Right renal cortex interstitium (tissue), 3 donors: ENCODE results near the gene CEP63. TPM values are rescaled to one million over a fixed set of nuclear protein-coding genes. Genes with fewer than 3 reads are reported as not detected.

Source experiments
- DNase-seq, 3 donors: peaks; one replicate each; pipeline ENCODE4 v3.0.0-alpha.2; 2013; ENCODE audit warnings: low read depth in 3 of 3, low spot score in 2 of 3
- polyA plus RNA-seq, 3 donors: library from polyadenylated mRNA; unstranded; fragments of 120-200 nt; gene quantifications; one replicate each; pipeline ENCODE4 v1.2.1, GENCODE V29; 2013; ENCODE audit not compliant: insufficient read length in 3 of 3

CEP63 gene
- 10 to 100 TPM; 34.2 to 43.4 (median 36.7) TPM for polyA plus RNA-seq

DNA sequence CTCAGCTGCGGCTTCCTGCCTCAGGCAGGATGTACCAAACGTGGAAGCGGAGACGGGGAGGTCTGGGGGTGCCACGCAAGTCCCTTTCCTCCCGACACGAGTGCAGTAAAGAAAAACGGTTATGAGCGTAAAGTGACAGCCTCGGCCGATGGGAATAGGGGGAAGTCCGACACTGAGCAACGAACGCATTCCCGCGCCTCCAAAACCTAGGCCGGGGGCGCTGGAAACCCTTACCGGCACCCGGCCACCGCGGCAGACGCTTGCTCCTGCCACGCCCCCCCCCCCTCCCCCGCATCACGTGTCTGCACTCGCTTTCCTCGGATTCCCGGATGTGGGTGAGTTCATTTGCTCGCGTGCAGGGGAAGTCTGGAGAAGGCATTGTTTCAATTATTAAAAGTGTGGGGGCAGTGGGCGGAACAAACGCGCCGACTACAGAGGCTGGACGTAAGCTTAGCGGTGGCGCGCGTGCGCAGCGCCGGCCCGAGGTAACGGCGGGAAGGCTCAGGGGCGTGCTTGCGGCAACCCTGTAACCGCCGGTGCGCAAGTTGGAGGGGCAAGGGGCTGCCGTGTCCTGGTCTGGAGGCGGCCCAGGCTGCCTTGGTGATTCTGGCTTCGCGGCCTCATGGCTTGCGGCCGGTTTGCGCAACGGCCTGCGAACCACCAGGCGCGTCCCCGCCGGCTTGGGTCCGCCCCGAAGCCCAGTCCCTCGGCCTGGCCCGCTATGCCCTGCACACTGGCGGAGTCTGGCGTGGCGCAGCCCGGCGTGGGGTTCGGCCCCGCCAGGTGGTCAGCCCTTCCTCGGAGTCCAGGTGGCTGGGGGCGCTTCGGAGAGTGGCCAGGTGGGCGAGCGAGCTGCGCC, at the start of gene CEP63, which contains the start of gene ANAPC13:
Gene CEP63 (plus strand): TSS at position 340 of the 859 bp plus-strand sequence. CDS start 9,264 bp downstream, outside the sequence.
Gene ANAPC13 (minus strand): TSS at position 268 of the 859 bp plus-strand sequence. CDS start 3,081 bp downstream, outside the sequence.
- peak; percentile 96 to 98 (median 98) for DNase-seq

DNA sequence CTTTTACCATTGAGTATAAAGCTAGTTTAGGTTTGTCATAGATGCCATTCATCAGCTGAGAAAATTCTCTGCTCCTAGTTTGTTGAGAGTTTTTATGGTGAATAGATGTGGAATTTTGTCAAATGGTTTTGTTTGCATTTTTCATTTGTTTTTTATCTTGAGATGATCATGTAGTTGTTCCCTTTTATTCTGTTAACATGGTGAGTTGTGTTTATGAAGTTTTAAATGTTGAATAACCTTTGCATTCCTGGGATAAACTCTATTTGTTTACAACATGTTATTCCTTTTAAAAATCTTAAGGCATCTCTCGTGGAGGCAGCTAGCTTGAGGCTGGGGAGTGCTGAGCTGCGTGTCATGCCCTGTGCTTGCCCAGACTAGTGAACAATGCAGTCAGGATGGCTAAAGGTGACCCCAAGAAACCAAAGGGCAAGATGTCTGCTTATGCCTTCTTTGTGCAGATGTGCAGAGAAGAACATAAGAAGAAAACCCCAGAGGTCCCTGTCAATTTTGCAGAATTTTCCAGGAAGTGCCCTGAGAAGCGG, 48.6 kb upstream of the CEP63 start:
- no peak for DNase-seq

DNA sequence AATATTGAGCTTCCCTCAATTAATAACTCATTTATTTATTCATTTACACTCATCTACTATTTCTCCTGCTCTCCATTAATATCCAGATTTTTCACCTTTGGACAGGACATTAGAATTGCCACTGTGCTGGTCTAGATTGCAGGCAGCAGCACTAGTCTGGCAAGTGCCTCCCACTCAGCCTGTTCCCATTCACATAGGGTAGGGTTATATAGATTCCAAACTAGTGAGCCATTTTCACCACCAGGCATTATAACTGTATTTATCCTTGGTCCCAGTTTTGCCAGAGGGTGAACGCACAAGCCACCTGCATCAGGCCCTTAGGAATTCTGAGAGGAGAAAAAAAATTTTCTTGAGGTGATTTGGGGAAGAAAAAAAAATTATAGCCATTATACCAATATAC, 44.5 kb upstream of the CEP63 start:
- no peak for DNase-seq

DNA sequence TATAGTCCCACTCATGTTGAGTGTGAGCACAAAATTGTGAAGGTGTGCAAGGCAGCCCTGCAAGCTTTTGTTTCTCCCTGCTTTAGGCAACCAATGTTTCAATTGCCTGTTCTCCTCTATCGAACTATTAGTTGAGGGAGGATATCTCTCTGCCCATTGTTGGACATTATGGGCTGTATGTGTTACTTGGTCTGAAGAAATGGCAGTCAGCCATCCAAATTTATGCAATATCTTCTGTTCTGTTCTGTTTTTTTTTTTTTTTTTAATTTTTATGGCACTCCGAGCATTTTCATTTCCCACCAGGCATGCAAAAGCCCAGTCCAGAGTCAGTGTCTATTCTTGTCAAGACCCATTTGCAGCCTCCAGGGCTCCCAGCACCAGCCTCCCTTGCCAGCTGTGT, 44.0 kb upstream of the CEP63 start:
- no peak for DNase-seq

DNA sequence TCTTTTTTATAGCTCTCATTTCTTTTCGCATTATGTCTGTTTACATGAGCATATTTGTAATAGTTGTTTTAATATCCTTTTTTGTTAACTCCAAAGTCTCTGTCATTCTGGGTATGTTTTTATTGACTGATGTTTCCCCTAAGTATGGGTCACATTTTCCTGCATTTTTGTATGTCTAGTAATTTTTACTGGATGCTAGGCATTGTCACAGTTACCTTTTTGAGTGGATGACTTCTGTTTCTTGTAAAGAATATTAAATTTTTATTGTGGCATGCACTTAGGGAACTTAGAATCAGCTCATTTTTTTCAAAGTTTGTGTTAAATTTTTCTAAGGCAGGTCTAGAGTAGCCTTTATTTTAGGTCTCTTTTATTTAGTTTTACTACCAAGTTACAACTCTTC, 40.8 kb upstream of the CEP63 start:
- DNase-seq: no peak

DNA sequence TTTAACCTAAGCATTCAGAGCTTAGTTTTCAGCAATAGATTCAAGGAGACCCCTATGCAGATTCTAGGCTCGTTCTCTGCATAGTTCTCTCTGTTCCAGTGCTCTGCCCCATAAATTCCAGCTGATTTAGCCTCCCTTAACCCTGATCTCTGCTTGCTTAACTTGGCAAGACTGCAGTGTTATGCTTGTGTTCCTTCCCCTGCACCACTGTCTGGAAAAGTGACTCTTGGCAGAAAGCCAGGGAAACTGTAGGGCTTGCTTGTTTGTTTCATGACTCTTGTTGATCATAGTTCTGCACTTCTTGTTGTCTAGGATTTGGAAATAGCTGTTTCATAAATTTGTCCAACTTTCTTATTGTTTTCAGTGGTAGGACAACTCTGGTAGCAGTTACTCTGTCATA, 40.2 kb upstream of the CEP63 start:
- no peak for DNase-seq

DNA sequence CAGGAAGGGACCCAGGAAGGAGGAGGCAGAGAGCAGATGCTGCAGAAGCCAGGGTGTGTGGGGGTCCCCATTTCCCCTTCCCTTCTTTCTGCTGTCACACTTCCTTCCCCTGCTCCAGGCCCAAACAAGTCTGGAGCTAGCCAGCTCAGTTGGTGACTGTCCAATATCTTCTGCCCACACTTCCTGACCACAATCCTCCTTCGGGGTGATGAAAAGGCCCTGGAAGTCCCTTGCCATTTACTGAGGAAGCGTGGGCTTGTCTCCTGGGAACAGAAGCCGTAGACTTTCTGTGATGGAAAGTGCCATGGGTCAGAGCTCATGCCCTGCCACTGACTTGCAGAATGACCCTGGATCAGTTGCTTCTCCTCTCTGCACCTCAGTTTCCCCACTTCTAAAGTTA, 39.1 kb upstream of the CEP63 start:
- no peak for DNase-seq

DNA sequence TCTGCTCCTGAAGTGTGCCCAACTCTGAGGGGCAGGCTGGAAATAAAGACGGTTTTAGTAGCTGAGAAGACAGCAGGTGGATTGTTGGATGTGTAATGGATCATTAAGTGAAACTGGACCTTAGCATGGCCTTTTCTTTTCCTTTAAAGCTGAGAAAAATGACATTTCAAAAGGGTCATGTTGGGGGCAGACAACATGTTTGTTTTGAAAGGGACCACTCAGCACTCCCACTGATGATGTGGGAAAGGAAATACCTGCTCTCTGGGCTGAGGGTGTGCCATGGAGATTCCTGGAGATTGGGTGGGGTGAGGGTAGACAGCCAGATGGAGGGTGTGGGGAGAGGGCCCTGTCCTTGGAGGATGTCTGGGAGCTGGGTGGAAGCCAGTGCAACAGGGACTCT, 38.5 kb upstream of the CEP63 start:
- no peak for DNase-seq

DNA sequence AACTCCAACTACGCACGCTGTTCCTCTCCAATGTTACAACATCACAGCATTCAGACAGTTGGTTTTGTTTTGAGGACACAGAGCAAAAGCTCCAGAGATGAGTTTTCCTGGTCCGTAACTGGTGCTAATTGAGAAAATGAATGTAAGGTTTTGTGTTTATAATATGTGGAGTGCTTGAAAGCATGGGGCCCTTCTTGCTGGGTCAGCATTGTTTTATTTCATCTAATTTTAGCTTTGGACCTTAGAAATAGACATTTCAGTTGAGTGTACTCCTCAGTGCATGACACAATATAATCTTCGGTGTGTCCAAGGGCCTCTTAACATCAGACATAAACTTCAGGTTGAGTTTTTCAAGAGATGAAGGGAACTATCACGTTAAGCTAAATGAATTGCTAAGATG, 37.2 kb upstream of the CEP63 start:
- no peak for DNase-seq

DNA sequence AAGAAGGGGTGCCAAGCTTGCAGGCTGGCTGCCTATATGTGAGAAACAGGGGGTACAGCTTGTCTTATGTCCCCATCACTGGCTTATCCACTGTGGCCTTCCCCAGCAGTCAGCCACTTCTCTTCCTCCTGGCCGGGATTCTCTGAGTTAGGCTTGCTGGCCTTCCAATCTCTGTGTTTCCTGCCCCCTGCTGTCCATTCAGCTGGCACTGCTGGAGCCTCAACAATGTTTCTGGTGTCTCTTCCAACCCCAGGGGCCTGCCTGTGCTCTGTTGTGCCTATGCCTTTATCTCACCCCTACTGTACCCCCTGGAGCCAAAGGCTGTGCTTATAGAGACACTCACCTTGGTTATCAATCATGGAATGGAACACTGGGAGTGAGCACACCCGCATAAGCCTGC, 36.6 kb upstream of the CEP63 start:
- DNase-seq: no peak

DNA sequence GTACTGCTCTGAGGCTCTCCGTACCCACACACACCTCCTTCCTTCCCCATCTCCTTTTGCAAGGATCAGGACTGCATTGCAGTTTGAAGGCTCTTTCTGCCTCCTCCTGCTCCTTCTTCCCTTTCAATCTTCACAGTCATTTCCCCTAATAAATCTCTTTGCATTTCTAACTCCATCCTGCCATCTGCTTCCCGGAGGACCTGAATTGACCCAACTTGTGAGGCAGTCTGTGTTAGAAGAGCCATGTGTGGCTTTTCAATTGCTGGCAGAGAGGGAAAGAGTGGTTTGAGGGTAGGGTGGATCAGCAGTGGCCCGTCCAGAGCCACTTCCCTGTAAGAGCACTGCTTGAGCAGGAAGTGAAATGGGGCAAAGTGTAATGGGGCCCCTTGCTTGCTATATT, 35.9 kb upstream of the CEP63 start:
- no peak for DNase-seq

DNA sequence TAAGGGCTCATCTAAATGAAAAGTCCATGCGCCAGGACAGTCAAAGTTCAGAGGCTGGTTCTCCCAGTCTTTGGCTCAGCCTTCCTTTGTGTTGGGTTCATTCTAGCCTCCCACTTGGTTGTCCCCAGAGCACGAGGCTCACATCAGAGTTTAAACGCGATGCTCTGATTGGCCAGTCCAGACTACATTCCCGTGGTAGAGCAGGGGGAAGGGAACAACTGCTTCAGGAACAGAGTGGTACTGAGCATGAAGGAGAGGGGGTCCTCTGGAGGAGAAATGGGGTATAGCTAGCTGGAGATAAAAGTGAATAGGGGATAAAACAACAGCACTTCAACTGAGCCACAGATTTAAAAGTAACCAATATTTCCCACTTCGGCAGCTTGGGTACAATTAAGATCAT, 32.2 kb upstream of the CEP63 start:
- DNase-seq: no peak

DNA sequence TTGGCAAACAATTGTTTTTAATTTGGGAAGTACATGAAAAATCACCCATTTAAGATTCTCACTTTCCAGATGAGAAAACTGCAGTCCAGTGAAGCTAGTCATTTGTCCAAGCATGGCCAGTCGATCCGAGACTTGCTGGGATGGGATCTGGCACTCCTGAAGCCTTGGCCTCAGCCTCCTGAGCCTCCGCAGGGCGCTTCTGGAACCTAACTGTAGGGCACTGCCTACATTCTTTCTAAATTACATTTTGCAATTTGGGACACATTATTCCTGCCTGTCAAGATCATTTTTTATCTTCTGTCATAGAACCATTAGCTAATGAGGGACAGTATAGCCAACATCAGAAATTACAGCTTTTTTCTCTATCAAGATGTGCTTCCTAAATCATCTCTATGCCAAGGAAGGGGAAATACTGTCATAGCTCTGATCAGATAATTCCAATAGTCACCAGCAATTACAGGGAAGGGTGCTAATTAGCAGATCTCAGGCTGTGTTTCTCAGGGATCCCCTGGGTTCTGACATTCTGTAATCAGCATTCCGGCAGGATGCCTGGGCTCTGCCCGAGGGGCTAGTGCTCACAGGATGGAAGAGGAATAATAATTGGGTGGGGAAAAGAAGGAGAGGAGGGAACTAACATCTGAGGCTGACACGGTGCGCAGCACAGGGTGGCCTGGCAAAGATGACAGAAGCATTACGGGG, 28.3 kb upstream of the CEP63 start:
- DNase-seq: no peak

DNA sequence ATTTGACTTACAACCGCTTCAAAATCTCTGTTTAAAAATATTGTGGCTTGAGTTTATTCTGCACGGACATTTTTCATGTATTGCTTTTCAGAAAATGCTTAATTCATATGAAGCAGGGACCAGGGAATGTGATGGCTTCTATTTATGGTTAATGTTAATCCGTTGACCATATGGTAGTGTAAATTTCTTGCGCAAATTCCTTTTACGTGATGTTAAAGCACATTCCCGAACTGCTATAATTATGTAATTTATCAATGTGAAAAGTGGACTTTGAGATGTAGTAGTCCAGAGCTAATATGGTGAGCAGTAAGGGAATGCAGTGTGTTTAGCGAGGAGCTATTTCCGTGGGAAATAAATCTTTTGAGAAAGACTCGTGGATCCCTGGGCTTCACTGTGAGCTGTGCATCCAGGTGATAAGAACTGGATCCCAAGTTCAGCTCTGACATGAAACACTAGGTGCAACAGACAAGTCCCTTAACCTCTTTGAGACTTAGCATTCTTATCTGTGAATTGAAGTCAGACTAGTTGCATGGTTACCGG, 27.4 kb upstream of the CEP63 start:
- no peak for DNase-seq

DNA sequence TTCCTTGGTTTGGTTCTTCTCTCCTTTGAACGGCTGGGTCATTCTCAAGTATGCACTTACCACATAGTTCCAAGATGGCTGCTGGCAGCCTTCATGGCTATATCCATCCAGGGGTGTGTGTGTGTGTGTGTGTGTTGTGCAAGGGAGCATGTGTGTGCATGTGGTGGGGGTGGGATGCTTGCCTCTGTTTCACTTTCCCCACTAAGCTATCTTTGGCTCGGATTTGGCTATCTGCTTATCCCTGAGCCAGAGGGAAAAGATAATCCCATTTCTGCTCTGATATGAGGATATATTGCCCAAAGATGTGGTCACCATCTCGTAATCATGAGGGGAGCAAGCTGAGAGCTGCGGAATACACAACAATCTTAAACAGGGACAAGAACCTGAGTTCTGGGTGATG, 26.3 kb upstream of the CEP63 start:
- DNase-seq: no peak

DNA sequence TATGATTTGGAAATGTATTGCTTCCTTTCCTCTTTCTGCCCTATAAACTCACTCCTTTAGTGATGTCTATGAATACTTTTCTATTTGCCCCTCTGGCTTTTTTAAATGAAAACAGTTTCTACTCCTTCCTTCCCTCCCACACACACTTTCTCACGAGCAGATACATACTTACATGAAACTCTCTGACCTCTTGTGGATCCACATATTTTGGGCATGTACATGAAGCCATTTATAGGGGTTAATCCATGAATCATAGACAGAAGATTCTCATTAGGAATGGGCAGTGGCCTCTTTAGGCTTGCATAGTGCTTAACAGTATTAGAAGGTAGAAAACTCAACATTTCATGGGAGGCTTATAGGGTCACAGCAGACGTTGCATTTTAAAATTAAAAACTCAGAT, 24.9 kb upstream of the CEP63 start:
- no peak for DNase-seq

DNA sequence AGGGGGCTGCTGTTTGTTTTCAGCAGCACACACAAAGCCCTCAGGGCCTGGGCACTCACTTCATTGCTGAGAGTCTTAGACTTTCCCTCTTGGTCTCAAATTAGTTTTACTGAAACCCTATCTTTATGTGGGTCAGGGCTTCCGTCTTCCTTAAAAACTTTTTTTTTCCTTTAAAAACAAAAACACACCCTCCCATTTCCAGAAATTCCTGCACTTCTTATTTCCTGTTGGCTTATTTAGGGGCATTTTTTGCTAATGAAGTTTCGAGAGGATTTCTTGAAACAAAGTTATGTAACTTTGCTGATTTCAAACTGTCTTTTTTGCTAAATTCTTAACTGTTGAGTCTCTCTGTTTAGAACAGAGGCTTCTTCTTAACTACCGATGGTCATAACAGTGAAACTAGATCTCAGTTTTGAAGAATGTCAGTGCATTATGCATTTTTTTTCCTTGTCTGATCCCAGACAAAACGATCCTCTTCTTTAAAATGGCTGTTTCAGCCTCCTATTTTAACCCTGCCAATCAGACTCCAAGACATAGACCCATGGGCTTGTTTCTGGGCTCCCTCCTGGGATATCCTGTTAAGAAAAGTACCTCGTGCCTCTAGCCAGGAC, 23.4 kb upstream of the CEP63 start:
- DNase-seq: no peak

DNA sequence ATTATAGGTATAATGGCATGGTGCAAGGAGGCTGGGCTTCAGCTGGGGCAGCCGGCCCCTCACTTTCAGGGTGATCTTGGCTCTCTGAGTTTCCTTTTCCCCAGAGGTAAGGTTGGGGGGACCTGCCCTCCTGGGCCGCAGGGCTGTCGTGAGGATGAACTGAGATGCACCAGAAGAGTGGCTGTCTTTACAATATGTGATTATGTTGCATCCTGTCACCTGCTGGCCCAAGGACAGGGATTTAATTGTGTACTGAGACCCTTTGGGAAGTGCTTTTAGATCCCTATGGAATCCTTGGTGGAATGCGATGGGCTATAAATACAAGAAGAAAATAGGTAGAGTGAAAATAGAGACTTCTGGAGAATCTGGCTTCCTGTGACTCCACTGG, 22.2 kb upstream of the CEP63 start:
- DNase-seq: no peak

DNA sequence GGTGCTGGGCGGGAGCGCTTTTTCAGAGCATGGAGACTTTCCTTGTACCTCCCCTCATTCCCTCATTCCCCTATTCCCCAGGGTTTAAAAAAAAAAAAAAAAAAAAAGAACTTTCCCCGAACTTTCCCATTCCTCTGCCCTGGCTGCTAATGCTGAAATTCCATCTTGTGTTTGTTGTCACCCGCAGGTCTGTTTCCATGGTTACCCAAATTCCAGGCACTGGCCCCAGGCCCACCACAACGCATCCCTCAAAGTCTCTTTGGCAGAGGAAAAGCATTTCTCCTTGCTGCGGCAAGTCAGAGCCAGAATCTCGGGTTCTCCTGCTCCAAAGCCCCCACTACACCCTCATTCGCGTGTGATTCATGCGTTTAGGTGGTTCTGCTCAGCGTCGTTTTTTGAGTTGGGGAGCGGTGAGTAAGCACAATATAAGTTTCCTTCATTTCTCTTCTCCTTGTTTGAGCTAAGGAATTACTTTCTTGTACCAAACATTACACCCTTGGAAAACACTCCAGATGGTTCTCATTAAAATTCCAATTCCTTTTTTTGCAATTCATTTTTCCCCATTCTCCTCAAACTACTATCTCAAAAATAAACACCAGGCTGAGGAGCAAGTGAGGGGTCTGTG, 21.7 kb upstream of the CEP63 start:
- peak in 2 of 3 donors; percentile 83 to 85 for DNase-seq

DNA sequence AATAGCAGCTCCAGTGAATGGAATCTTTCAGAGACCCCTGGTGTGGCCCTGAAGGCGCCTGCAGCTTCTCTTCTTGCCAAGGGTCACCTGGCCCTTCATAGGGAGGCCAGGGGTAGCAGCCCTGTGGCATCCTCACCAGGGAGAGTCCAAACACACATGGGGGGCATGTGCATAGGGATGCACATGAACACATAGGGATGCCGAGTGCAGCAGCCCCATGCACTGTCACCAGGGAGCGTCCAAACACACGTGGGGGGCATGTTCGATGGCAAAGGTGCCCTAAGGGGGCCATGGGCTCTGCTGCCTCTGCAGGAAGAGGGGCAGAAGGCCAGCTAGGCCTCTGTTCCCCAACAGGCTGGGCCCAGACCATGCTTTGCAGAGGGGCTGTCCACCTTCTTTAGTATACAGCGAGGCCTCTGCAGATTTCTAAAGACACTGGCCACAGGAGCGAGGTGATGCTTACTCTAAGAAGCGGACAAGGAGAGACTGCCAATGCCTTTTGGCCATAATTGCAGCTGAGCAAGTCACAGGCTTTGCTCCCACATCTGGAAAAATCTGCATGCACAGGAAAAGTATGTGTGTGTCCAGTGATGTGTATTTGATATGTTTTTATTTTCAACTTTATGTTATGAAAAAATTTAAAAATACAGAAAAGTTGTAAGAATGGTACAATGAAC, 21.0 kb upstream of the CEP63 start:
- DNase-seq: no peak
